H1 (cell line): ENCODE results near the gene STARD6. TPM values are rescaled to one million over a fixed set of nuclear protein-coding genes. Genes with fewer than 3 reads are reported as not detected.

ENCODE experiments used
- CTCF ChIA-PET: fragments of 300-600 bp; sonication (Branson Sonifier 250); formaldehyde crosslinking; loops from one replicate; lab custom pipeline; 2021; ENCODE audit not compliant: partially characterized antibody; lab: Charles Lee
- POLR2A ChIA-PET: fragments of 300-600 bp; sonication (Branson Sonifier 250); formaldehyde crosslinking; loops from one replicate; lab custom pipeline; 2021; ENCODE audit warnings: inconsistent platforms; ENCODE audit not compliant: partially characterized antibody; lab: Charles Lee
- DNase-seq, 2 experiments: peaks; one replicate each; pipeline versions ENCODE4 v3.0.0 to v3.0.0-alpha.2; 2010 to 2022; ENCODE audit warnings: low spot score in 2 of 2, low read depth in 1 of 2, mixed read lengths in 1 of 2
- FAIRE-seq: peaks from 2 replicates; lab custom pipeline; 2011; peaks lifted over from hg19 to GRCh38; lab: Jason Lieb, UNC
- H2AFZ ChIP-seq: 2 replicates; pipeline ENCODE4 v1.8.1; 2012; ENCODE audit warnings: low read length, inconsistent platforms
- H2AK5ac ChIP-seq: 2 replicates; pipeline ENCODE4 v1.6.1; 2013; ENCODE audit warnings: low read depth, low read length
- H2BK120ac ChIP-seq: replicated peaks from 2 replicates; pipeline ENCODE3; 2013; ENCODE audit warnings: low read depth, low read length, inconsistent platforms
- H2BK12ac ChIP-seq: 2 replicates; pipeline ENCODE4 v1.6.1; 2013; ENCODE audit warnings: low read depth, low read length
- H2BK15ac ChIP-seq: 2 replicates; pipeline ENCODE4 v1.6.1; 2013; ENCODE audit warnings: low read length
- H2BK20ac ChIP-seq: 2 replicates; pipeline ENCODE4 v1.6.1; 2013; ENCODE audit warnings: low read length
- H2BK5ac ChIP-seq: 2 replicates; pipeline ENCODE4 v1.6.1; 2013; ENCODE audit warnings: low read depth, low read length
- H3K14ac ChIP-seq: 2 replicates; pipeline ENCODE4 v1.6.1; 2013; ENCODE audit warnings: inconsistent platforms; ENCODE audit not compliant: insufficient read length
- H3K18ac ChIP-seq: 2 replicates; pipeline ENCODE4 v1.6.1; 2013; ENCODE audit warnings: low read length; ENCODE audit errors: extremely low read depth
- H3K23ac ChIP-seq: 2 replicates; pipeline ENCODE4 v1.6.1; 2013; ENCODE audit warnings: inconsistent platforms; ENCODE audit not compliant: insufficient read length
- H3K23me2 ChIP-seq: 2 replicates; pipeline ENCODE4 v1.6.1; 2013; ENCODE audit warnings: low read depth, low read length
- H3K27ac ChIP-seq: 2 replicates; pipeline ENCODE4 v1.6.1; 2011; ENCODE audit warnings: low read depth, low read length, inconsistent platforms
- H3K27me3 ChIP-seq, 4 experiments: replicated peaks in 1 of 4; 1 replicate in 1 of 4; 2 replicates in 3 of 4; pipeline versions ENCODE4 v1.6.1 to v1.8.1; 2011 to 2013; ENCODE audit warnings: low read length in 3 of 4, mild to moderate bottlenecking in 3 of 4, inconsistent platforms in 2 of 4, mixed read lengths in 2 of 4, moderate library complexity in 1 of 4; ENCODE audit not compliant: control insufficient read depth in 3 of 4, insufficient read depth in 3 of 4; ENCODE audit errors: extremely low read depth in 1 of 4
- H3K36me3 ChIP-seq, 4 experiments: 2 replicates each; pipeline versions ENCODE4 v1.6.1 to v1.8.1; 2011 to 2013; ENCODE audit warnings: mild to moderate bottlenecking in 4 of 4, low read length in 3 of 4, moderate library complexity in 2 of 4, control low read depth in 1 of 4, inconsistent platforms in 1 of 4; ENCODE audit not compliant: insufficient read depth in 4 of 4, control insufficient read depth in 2 of 4
- H3K4ac ChIP-seq: replicated peaks from 2 replicates; pipeline ENCODE3; 2013; ENCODE audit warnings: low read length, low read depth, mixed read lengths, inconsistent platforms; ENCODE audit not compliant: insufficient read length
- H3K4me1 ChIP-seq, 4 experiments: replicated peaks in 1 of 4; 1 replicate in 1 of 4; 2 replicates in 3 of 4; pipeline versions ENCODE4 v1.6.1 to v1.8.1; 2011 to 2013; ENCODE audit warnings: low read length in 3 of 4, inconsistent platforms in 2 of 4, mixed read lengths in 1 of 4; ENCODE audit not compliant: insufficient read depth in 4 of 4, control insufficient read depth in 3 of 4
- H3K4me2 ChIP-seq, 2 experiments: 2 replicates each; pipeline versions ENCODE4 v1.6.1 to v1.8.1; 2011 to 2013; ENCODE audit warnings: low read depth in 2 of 2, low read length in 2 of 2, control low read depth in 1 of 2, inconsistent platforms in 1 of 2, mild to moderate bottlenecking in 1 of 2; ENCODE audit not compliant: insufficient read depth in 1 of 2
- H3K4me3 ChIP-seq, 4 experiments: fragments of 200-600, 300-600 bp in 1 of 4; sonication (generic), shearing (Covaris generic), sonication (Bioruptor Twin) in 1 of 4; 2 replicates each; pipeline versions ENCODE4 v1.5.1 to v1.8.1; 2011 to 2016; ENCODE audit warnings: low read length in 4 of 4, low read depth in 3 of 4, control low read depth in 2 of 4, inconsistent platforms in 2 of 4, mild to moderate bottlenecking in 2 of 4, mixed read lengths in 1 of 4, moderate library complexity in 1 of 4; ENCODE audit not compliant: insufficient read depth in 2 of 4; ENCODE audit errors: extremely low read depth in 1 of 4
- H3K56ac ChIP-seq: replicated peaks from 2 replicates; pipeline ENCODE3; 2013; ENCODE audit warnings: low read depth, mild to moderate bottlenecking, mixed read lengths, low read length, inconsistent platforms; ENCODE audit not compliant: insufficient read length
- H3K79me1 ChIP-seq: 2 replicates; pipeline ENCODE4 v1.6.1; 2013; ENCODE audit warnings: low read depth, low read length, control low read depth
- H3K79me2 ChIP-seq, 2 experiments: 2 replicates each; pipeline versions ENCODE4 v1.6.1 to v1.8.1; 2012 to 2013; ENCODE audit warnings: low read length in 2 of 2, mild to moderate bottlenecking in 2 of 2, inconsistent platforms in 1 of 2; ENCODE audit not compliant: insufficient read depth in 2 of 2, control insufficient read depth in 1 of 2
- H3K9ac ChIP-seq, 4 experiments: replicated peaks in 1 of 4; 1 replicate in 1 of 4; 2 replicates in 3 of 4; pipeline versions ENCODE4 v1.6.1 to v1.8.1; 2011 to 2013; ENCODE audit warnings: low read depth in 3 of 4, low read length in 3 of 4, control low read depth in 2 of 4, mild to moderate bottlenecking in 2 of 4, moderate library complexity in 2 of 4, inconsistent platforms in 1 of 4; ENCODE audit errors: extremely low read depth in 1 of 4
- H3K9me3 ChIP-seq, 2 experiments: 2 replicates each; pipeline versions ENCODE4 v1.6.1 to v1.8.1; 2012 to 2013; ENCODE audit warnings: mild to moderate bottlenecking in 2 of 2, moderate library complexity in 2 of 2, control low read depth in 1 of 2, inconsistent platforms in 1 of 2, low read depth in 1 of 2, low read length in 1 of 2, mixed read lengths in 1 of 2; ENCODE audit not compliant: insufficient read depth in 2 of 2
- H4K20me1 ChIP-seq, 2 experiments: replicated peaks in 1 of 2; 2 replicates each; pipeline versions ENCODE3 to v1.8.1; 2011 to 2013; ENCODE audit warnings: inconsistent platforms in 2 of 2, low read length in 2 of 2, mild to moderate bottlenecking in 1 of 2; ENCODE audit not compliant: insufficient read depth in 2 of 2, control insufficient read depth in 1 of 2
- H4K5ac ChIP-seq: 2 replicates; pipeline ENCODE4 v1.6.1; 2013; ENCODE audit warnings: low read length, low read depth, mixed read lengths, inconsistent platforms; ENCODE audit not compliant: insufficient read length
- H4K8ac ChIP-seq: 2 replicates; pipeline ENCODE4 v1.8.0; 2013; ENCODE audit warnings: mild to moderate bottlenecking, moderate library complexity, low read length, inconsistent platforms; ENCODE audit not compliant: insufficient read depth; ENCODE audit errors: extremely low read depth
- H4K91ac ChIP-seq: replicated peaks from 2 replicates; pipeline ENCODE3; 2013; ENCODE audit warnings: low read length, mixed read lengths, inconsistent platforms; ENCODE audit not compliant: insufficient read length
- CBX8 ChIP-seq: fragments of 300-800, 300-1000 bp; sonication (generic); IDR thresholded peaks from 2 replicates; pipeline ENCODE4 v1.7.1; 2016; ENCODE audit warnings: low read depth, low read length, borderline replicate concordance
- CEBPB ChIP-seq: IDR thresholded peaks from 2 replicates; pipeline ENCODE4 v1.6.1; 2012; ENCODE audit warnings: low read depth, low read length
- CHD1 ChIP-seq: IDR thresholded peaks from 2 replicates; pipeline ENCODE4 v1.6.1; 2012; ENCODE audit warnings: low read depth, low read length, improper control_type of control experiment
- FOSL1 ChIP-seq: IDR thresholded peaks from 2 replicates; pipeline ENCODE4 v1.6.1; 2011; ENCODE audit warnings: mild to moderate bottlenecking, low read depth, low read length, moderate library complexity; ENCODE audit not compliant: insufficient read depth
- JUND ChIP-seq: IDR thresholded peaks from 2 replicates; pipeline ENCODE4 v1.6.1; 2011; ENCODE audit warnings: mild to moderate bottlenecking, improper control_type of control experiment, low read length
- POLR2A ChIP-seq, 2 experiments: IDR thresholded peaks; 1 replicate in 1 of 2; 2 replicates in 1 of 2; pipeline ENCODE4 v1.6.1; 2011; ENCODE audit warnings: low read depth in 2 of 2, low read length in 2 of 2, mild to moderate bottlenecking in 2 of 2; ENCODE audit errors: control extremely low read depth in 1 of 2
- RFX5 ChIP-seq: IDR thresholded peaks from 2 replicates; pipeline ENCODE4 v1.6.1; 2011; ENCODE audit warnings: low read depth, low read length, improper control_type of control experiment, borderline replicate concordance
- SIX5 ChIP-seq: IDR thresholded peaks from 2 replicates; pipeline ENCODE4 v1.6.1; 2011; ENCODE audit warnings: mild to moderate bottlenecking, low read depth, low read length
- SUZ12 ChIP-seq: fragments of 200-600 bp; sonication (generic); IDR thresholded peaks from 2 replicates; pipeline ENCODE4 v1.6.1; 2012; ENCODE audit warnings: mild to moderate bottlenecking, inconsistent platforms, low read length, moderate library complexity, mixed read lengths
- TEAD4 ChIP-seq: IDR thresholded peaks from 2 replicates; pipeline ENCODE4 v1.6.1; 2012; ENCODE audit warnings: low read depth, low read length, inconsistent platforms, mixed read lengths
- ZNF274 ChIP-seq: IDR thresholded peaks from 2 replicates; pipeline ENCODE4 v1.7.0; 2012; ENCODE audit warnings: low read length, borderline replicate concordance; ENCODE audit errors: extremely low read depth
- polyA plus RNA-seq, 7 experiments: library from polyadenylated mRNA; depleted of rRNA in 3 of 7; stranded (reverse) in 5 of 7; unstranded in 2 of 7; fragments of >200 nt in 5 of 7; fragments of 200-250 nt in 2 of 7; gene quantifications; 1 replicate in 5 of 7; 2 replicates in 1 of 7; 4 replicates in 1 of 7; pipeline versions ENCODE4 v1.2.1 to v1.2.3, GENCODE V29; 2011 to 2013; ENCODE audit warnings: missing spikeins in 2 of 7, mixed read lengths in 2 of 7
- total RNA-seq: library from RNA; stranded (reverse); fragmentation: NEBNext Ultra II Directional; extraction: Animal tissue kit (Norgen Biotek cat#: 25700); gene quantifications from 2 replicates; pipeline ENCODE4 v1.2.1, GENCODE V29; 2021
- TF ChIP-seq, protein P1 (sequence below): IDR thresholded peaks from 2 replicates; pipeline ENCODE4 v1.6.1; 2012; ENCODE audit warnings: inconsistent platforms
- TF ChIP-seq, protein P2 (sequence below): IDR thresholded peaks from 2 replicates; pipeline ENCODE4 v1.6.1; 2011; ENCODE audit warnings: low read depth, mild to moderate bottlenecking, low read length; ENCODE audit not compliant: insufficient read depth

Gene STARD6
- total and polyA plus RNA-seq, 2 of the 8 experiments (the other 6 are each of a cell fraction or from before 2014, with no cell fraction given): not detected

DNA sequence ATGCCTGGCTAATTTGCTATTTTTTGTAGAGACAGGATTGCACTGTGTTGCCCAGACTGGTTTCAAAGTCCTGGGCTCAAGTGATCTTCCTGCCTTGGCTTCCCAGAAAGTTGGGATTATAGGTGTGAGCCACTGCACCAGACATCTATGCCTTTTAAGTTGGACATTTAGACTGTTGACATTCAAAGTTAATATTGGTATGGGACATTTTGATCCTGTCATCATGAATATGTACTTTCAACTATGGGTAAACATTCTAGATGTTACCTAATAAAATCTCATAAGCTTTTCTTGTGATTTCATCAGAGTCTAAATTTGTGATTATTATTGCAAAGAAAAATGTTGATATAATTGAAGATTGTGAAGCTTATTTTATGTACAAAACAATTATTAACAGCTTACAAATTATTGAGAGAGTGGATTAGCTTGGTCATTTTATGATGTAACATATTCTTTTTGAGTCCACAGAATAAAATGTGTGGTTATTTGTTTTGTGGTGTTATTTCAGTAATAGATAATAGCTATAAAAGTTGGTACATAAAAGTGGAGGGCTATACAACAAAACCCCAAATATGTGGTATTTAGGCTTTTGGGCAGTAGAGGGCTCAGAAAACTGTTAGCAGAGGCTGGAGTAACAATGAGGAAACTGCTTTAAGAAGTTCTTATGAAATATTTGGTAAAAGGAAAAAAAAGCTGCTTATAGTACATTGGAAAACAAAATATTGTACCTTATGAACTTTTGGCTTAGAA is 41.4 kb downstream of the STARD6 start:
- FAIRE-seq: no peak
- no peak for TF ChIP-seq CHD1
- TF ChIP-seq, protein P1, sequence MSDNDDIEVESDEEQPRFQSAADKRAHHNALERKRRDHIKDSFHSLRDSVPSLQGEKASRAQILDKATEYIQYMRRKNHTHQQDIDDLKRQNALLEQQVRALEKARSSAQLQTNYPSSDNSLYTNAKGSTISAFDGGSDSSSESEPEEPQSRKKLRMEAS: no peak
- TF ChIP-seq, protein P2, sequence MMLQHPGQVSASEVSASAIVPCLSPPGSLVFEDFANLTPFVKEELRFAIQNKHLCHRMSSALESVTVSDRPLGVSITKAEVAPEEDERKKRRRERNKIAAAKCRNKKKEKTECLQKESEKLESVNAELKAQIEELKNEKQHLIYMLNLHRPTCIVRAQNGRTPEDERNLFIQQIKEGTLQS: no peak
- TF ChIP-seq TEAD4: no peak
- TF ChIP-seq CEBPB: no peak
- no peak for TF ChIP-seq POLR2A (IDR thresholded peaks at IDR 0.05; ENCODE audit: control extremely low read depth in 1 of 2, low read depth in 2 of 2, low read length in 2 of 2)
- TF ChIP-seq JUND: no peak
- TF ChIP-seq CBX8: no peak
- TF ChIP-seq SUZ12: no peak
- no peak for TF ChIP-seq FOSL1
- no peak for TF ChIP-seq ZNF274
- TF ChIP-seq RFX5: no peak
- no peak for TF ChIP-seq SIX5

More for the DNA sequence above, 41.4 kb downstream of the STARD6 start:
- H2AK5ac ChIP-seq: no peak overlapping the region
- H4K20me1 ChIP-seq: no peaks in the 10 kb centered on the region
- no peak overlapping the region for H3K4me2 ChIP-seq
- no peak overlapping the region for H4K5ac ChIP-seq
- H2AFZ ChIP-seq: no peak overlapping the region
- H3K79me2 ChIP-seq: no peaks in the 10 kb centered on the region
- H2BK120ac ChIP-seq: no peak overlapping the region
- no peak overlapping the region for H3K23ac ChIP-seq
- no peak overlapping the region for H3K4me3 ChIP-seq
- ChIA-PET CTCF (no interaction called here), POLR2A (no interaction called here)
- H2BK5ac ChIP-seq: no peak overlapping the region
- H3K9me3 ChIP-seq: no peaks in the 10 kb centered on the region
- H2BK20ac ChIP-seq: no peak overlapping the region
- no peaks in the 10 kb centered on the region for H3K79me1 ChIP-seq
- H3K27me3 ChIP-seq: no peaks in the 10 kb centered on the region
- no peak overlapping the region for H4K91ac ChIP-seq
- H4K8ac ChIP-seq: no peak overlapping the region
- H3K56ac ChIP-seq: no peak overlapping the region
- H3K4ac ChIP-seq: no peak overlapping the region
- no peak overlapping the region for H3K9ac ChIP-seq
- H3K36me3 ChIP-seq: no peaks in the 10 kb centered on the region
- no peak overlapping the region for H3K18ac ChIP-seq
- no peak overlapping the region for H3K14ac ChIP-seq
- H3K4me1 ChIP-seq: peaks cover 0 to 5% (median 0%) of the 10 kb centered on the region in 4 experiments; a peak in 1 of 7 replicates
- no peak overlapping the region for H2BK15ac ChIP-seq
- no peak for DNase-seq
- H3K27ac ChIP-seq: no peak overlapping the region
- H2BK12ac ChIP-seq: no peak overlapping the region
- H3K23me2 ChIP-seq: no peaks in the 10 kb centered on the region
